ENCODE results near the gene GDF11. TPM values are rescaled to one million over a fixed set of nuclear protein-coding genes. Genes with fewer than 3 reads are reported as not detected.

Gene GDF11
- total RNA-seq, 1 donor from 2014 or later = 66.6 TPM

DNA sequence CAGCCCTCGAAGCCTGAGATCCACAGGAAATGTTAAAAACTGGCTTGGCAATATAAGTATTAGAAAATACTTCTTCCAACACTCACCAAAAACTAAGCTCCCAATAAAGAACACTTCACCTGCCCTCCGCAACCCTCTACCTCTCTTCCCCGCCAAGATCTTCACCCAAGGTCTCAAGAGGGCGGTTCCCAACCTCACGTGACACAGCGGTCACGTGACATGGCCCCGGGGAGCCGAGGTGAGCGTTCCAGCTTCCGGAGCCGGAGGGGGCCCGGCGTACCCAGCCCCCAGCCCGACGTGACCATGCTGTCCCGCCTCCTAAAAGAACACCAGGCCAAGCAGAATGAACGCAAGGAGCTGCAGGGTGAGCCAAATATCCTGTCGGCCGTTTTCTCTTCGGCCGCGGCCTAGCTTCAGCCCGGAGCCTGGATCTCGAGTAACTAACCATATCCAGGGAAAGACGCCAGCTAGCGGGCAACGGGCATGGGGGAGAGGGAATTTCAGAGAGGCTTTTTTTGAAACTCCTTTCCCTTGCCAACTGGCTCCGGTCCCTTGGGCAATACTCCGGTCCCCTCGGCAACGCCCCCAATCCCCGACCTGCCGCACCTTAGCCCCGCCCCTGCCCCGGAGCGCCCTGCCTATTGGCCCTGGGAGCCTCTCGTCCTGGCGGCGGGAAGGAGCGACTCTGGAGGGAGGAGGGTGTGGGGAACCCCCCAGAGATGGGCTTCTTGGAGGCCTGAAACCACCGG lies 26.9 kb upstream of the GDF11 start, which contains the start of gene BLOC1S1:
Gene BLOC1S1, plus strand, starts transcription at position 214 of the 749 bp plus-strand sequence. Its CDS starts 6 bp downstream, at position 220.
- Mint-ChIP-seq H3K4me1 (peaks cover 41% of the 10 kb centered on the region), H3K27ac (ENCODE audit: unreplicated experiment) (peak within 1 kb of the TSS; percentile 97), H3K4me3 (peak within 1 kb of the TSS; percentile 94), H3K27me3 (ENCODE audit: low read depth) (peaks cover 33% of the 10 kb centered on the region), H3K36me3 (ENCODE audit: low read depth) (no peaks in the 10 kb centered on the region), H3K9me3 (no peaks in the 10 kb centered on the region)
- TF ChIP-seq, protein P1, sequence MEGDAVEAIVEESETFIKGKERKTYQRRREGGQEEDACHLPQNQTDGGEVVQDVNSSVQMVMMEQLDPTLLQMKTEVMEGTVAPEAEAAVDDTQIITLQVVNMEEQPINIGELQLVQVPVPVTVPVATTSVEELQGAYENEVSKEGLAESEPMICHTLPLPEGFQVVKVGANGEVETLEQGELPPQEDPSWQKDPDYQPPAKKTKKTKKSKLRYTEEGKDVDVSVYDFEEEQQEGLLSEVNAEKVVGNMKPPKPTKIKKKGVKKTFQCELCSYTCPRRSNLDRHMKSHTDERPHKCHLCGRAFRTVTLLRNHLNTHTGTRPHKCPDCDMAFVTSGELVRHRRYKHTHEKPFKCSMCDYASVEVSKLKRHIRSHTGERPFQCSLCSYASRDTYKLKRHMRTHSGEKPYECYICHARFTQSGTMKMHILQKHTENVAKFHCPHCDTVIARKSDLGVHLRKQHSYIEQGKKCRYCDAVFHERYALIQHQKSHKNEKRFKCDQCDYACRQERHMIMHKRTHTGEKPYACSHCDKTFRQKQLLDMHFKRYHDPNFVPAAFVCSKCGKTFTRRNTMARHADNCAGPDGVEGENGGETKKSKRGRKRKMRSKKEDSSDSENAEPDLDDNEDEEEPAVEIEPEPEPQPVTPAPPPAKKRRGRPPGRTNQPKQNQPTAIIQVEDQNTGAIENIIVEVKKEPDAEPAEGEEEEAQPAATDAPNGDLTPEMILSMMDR (conservative IDR thresholded peaks at IDR 0.05) = peak; percentile 13
- peak; percentile 92 for DNase-seq (ENCODE audit: low read depth, low spot score)

DNA sequence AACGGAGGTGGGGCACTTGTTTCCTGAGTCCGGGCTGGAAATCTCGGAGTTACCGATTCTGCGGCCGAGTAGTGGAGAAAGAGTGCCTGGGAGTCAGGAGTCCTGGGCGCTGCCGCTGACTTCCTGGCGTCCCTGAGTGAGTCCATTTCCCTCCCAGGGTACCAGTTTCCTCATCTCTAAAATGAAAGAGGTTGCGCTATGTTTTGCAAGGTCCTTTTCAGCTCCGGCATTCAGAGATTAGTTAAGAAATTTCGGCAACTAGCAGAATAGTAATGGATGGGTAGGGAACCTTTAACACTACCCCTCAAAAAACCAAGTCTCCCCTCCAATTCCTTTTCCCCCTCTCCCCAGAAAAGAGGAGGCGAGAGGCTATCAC lies 26.4 kb upstream of the GDF11 start:
- peaks cover 41% of the 10 kb centered on the region for H3K4me1 Mint-ChIP-seq
- no peaks in the 10 kb centered on the region for H3K36me3 Mint-ChIP-seq (ENCODE audit: low read depth)
- TF ChIP-seq, protein P1 (conservative IDR thresholded peaks at IDR 0.05) = no peak
- DNase-seq (ENCODE audit: low read depth, low spot score) = no peak
- H3K27me3 Mint-ChIP-seq (ENCODE audit: low read depth) = peaks cover 31% of the 10 kb centered on the region
- H3K9me3 Mint-ChIP-seq = no peaks in the 10 kb centered on the region
- H3K4me3 Mint-ChIP-seq = peak overlapping the region; percentile 94
- peak overlapping the region; percentile 87 for H3K27ac Mint-ChIP-seq (ENCODE audit: unreplicated experiment)

GRCh38 chr12:55717011-55718007 lies 25.6 kb upstream of the GDF11 start:
- TF ChIP-seq, protein P1 (conservative IDR thresholded peaks at IDR 0.05) = no peak

DNA sequence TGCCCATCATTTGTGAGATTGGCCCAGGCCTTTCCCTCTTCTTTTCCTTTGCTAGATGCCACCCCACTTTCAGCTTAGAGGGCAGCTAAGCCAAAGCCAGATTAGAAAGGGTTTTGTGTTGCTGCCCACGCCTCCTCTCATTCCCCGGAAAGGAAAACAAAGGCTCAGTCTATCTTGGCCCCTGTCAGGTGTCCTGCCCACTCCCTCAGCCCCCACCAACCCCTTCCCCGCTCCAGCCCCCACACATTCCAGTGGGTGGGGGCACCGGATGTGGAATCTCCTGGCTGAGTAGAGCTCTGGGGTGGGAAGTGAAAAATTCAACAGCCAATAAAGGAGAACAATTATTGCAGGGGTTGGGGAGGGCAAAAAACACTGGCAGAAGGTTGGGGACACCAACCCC lies 24.9 kb upstream of the GDF11 start:
- Mint-ChIP-seq H3K4me1 (peaks cover 41% of the 10 kb centered on the region), H3K36me3 (ENCODE audit: low read depth) (no peaks in the 10 kb centered on the region), H3K27ac (ENCODE audit: unreplicated experiment) (peak overlapping the region; percentile 92), H3K9me3 (no peaks in the 10 kb centered on the region), H3K4me3 (peak overlapping the region; percentile 94), H3K27me3 (ENCODE audit: low read depth) (peaks cover 17% of the 10 kb centered on the region)
- DNase-seq (ENCODE audit: low read depth, low spot score) = no peak
- TF ChIP-seq, protein P1 (conservative IDR thresholded peaks at IDR 0.05) = no peak

More at GRCh38 chr12:55717011-55718007, 25.6 kb upstream of the GDF11 start:
- Mint-ChIP-seq H3K9me3 (no peaks in the 10 kb centered on the region), H3K27me3 (ENCODE audit: low read depth) (peaks cover 24% of the 10 kb centered on the region), H3K36me3 (ENCODE audit: low read depth) (no peaks in the 10 kb centered on the region), H3K4me1 (peaks cover 41% of the 10 kb centered on the region), H3K4me3 (peak overlapping the region; percentile 94), H3K27ac (ENCODE audit: unreplicated experiment) (peak overlapping the region; percentile 92)
- no peak for DNase-seq (ENCODE audit: low read depth, low spot score)

- H3K36me3 Mint-ChIP-seq (ENCODE audit: low read depth) = no peaks in the 10 kb centered on the region
- no peaks in the 10 kb centered on the region for H3K9me3 Mint-ChIP-seq
- TF ChIP-seq, protein P1 (conservative IDR thresholded peaks at IDR 0.05) = no peak
- H3K4me3 Mint-ChIP-seq = peak overlapping the region; percentile 94
- H3K27me3 Mint-ChIP-seq (ENCODE audit: low read depth) = peaks cover 10% of the 10 kb centered on the region
- H3K27ac Mint-ChIP-seq (ENCODE audit: unreplicated experiment) = peak overlapping the region; percentile 92
- no peak for DNase-seq (ENCODE audit: low read depth, low spot score)
- peaks cover 45% of the 10 kb centered on the region for H3K4me1 Mint-ChIP-seq
These were observed 24.2 kb upstream of the GDF11 start for GRCh38 chr12:55718624-55719275.

Measured in neural crest cell (in vitro differentiated cells).